ENCODE results near the gene PNPLA7.
"Not testable (repeated sequence)": the region's sequence is repeated elsewhere in the genome, so short reads cannot be mapped to it uniquely, and the experiment has no call there.

PNPLA7 gene

DNA sequence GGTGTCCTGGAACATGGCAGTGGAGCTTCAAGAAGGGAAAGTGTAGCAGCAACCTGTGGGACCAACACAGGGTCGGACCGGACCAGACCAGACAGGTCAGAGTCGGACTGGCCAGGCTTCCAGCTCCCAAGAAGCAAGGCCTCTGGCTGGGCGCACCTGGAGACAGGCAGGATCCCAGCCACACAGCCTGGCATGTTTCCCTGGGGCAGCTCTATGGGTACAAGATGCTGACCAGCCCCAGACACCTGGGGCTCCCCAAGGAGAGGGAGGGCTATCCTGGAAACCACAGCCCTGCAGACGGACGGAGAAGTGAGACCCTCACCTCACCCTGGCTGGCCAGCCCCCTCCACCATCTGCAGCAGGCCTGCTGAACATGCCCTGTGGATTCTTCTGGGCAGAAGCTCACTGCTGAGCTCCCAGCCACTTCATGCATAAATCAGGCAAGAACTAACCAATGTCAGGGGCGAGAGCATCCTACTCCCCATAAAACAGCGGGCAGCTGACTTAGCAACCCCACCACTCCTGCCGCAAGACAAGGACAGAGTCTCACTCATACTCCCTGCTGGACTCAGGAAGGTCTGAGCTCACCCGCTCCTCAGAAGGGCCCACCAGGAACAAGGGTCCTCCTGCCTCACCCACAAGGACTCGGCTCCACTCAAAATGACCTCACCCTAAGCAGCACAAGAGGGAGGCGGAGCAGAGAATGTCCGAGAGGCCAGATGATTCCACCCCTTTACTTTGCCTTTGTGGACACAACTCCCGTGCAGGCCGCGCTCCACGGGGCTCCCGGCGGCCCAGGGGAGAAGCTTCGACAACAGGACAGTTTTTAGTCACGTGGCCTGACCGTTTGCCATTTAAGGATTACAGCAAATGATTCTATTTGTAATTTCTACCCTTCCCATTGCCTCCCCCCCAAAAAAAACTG is 31.4 kb upstream of the PNPLA7 start:
- H3K9me3 ChIP-seq (ENCODE audit: control insufficient read depth, insufficient read depth, low read length), result no peaks in the 10 kb centered on the region
- H3K36me3 ChIP-seq (ENCODE audit: insufficient read depth, low read length), result no peaks in the 10 kb centered on the region; the same call in 1 of the 2 replicates
- no peak overlapping the region for H3K9ac ChIP-seq (ENCODE audit: low read depth, low read length)
- H3K4me1 ChIP-seq (ENCODE audit: insufficient read depth, low read length), result peaks cover 10% of the 10 kb centered on the region

DNA sequence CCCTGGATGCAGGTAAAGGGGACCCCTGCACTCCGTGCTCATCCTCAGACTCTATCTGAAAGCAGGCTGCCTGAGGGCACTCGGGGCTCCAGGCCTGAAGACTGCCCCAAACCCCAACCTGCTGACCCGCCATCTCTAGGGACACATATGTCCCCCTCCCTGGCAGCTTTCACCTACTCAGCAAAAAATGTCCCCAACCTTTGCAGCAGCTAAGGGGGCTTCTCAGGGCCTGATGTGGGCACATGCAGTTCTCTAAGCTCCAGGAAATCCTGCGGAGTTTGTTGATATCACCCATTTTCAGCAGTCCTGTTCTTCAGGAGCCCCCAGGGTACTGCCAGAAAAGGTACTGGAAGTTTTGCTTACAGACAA is 30.7 kb upstream of the PNPLA7 start:
- no peaks in the 10 kb centered on the region for H3K9me3 ChIP-seq (ENCODE audit: control insufficient read depth, insufficient read depth, low read length)
- H3K36me3 ChIP-seq (ENCODE audit: insufficient read depth, low read length), result no peaks in the 10 kb centered on the region; the same call in 1 of the 2 replicates
- H3K4me1 ChIP-seq (ENCODE audit: insufficient read depth, low read length), result peaks cover 10% of the 10 kb centered on the region
- H3K9ac ChIP-seq (ENCODE audit: low read depth, low read length), result no peak overlapping the region

DNA sequence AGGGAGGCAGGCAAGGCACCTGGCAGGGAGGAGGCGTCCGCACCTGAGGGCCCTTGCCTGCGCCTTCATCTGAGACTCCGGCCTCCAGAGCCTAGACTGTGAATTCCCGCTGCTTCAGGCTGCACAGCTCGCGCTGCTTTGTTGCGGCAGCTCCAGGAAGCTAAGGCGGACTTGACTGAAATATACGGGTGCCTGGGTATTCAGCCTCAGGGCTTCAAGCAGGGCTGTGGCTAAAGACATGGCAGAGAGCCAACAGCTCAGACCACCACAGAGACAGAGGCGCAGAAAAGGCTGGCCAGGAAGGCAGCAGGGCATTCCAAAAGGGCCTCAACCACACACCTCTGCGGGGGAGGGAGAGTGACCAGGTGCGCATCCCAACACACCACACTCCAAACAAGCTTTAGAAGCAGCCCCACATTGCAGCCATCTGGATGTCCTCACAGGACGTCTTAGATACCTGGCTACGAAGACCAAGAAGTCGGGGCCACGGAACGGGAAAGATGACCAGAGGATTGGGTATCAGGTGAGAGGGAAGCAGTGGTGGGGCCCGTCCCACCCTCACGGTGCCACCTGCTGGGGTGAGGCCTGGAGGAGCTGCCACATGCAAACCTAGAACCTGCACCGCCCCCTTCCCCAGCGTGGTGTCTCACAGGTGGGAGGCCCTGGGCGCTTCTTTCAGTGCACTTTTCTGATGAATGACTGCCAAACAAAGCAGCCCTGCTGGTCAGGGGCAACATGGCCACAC is 30.2 kb upstream of the PNPLA7 start:
- Histone ChIP-seq H3K4me1 (ENCODE audit: insufficient read depth, low read length) (peaks cover 10% of the 10 kb centered on the region), H3K9ac (ENCODE audit: low read depth, low read length) (no peak overlapping the region), H3K9me3 (ENCODE audit: control insufficient read depth, insufficient read depth, low read length) (no peaks in the 10 kb centered on the region), H3K36me3 (ENCODE audit: insufficient read depth, low read length) (peaks cover 4% of the 10 kb centered on the region)

DNA sequence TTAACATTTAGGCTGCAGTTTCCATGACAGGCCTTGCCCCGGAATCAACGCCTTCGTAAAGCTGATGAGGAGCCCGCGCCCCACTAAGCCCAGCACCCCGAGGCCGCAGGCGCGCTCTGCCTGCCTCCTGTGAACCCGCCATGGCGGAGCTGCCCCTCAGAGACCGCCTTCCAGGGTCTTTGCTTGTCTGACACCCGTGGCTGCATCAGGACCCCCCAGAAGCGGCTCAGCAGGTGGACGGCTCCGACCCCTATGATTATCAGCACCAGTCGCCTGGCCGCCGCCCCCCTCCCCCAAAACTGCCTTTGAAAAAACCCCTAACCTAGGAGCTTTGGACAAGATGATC is 29.0 kb upstream of the PNPLA7 start:
- H3K9ac ChIP-seq (ENCODE audit: low read depth, low read length), result peak overlapping the region; percentile 93; the same call in 1 of the 2 replicates
- H3K9me3 ChIP-seq (ENCODE audit: control insufficient read depth, insufficient read depth, low read length), result no peaks in the 10 kb centered on the region
- H3K4me1 ChIP-seq (ENCODE audit: insufficient read depth, low read length), result peaks cover 10% of the 10 kb centered on the region
- H3K36me3 ChIP-seq (ENCODE audit: insufficient read depth, low read length), result peaks cover 11% of the 10 kb centered on the region

DNA sequence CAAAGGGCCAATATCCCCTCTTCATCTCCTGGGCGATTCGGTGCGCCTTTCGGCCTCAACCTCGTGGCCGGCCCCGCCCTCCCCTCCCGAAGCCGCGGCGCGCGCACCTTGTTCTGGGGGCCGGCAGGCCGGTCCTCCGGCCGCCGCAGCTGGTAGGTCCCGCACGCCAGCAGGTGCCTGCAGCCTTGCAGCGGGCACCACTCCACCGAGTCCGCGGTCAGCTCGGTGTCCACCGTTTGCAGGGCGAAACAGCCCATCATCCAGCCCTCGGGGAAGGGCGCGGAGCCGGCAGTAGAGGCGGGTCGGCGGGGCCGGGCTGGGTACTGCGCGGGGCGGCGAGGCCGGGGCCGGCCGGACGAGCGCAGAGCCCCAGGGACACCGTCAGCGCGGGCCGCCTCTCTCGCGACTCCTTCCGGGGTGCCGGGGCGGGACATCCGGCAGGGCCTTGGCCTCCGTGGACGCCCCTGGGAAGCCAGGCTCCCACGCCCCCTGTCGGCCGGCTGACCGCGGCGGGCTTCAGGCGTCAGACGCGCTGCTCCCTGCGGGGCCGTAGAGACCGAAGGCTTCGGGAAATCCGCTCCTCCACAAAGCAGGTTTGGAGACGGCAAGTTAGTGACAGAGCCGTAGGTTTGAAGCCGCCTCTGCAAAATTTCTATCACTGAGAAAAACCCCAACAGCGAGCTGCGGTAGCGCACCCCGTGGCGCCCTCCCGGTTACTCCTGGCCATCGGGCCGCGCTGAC is 28.5 kb upstream of the PNPLA7 start, which contains the start of gene DPH7:
Gene DPH7 (minus strand): TSS at position 408 of the 741 bp plus-strand sequence. CDS start 148 bp downstream, at position 260.
- Histone ChIP-seq H3K36me3 (ENCODE audit: insufficient read depth, low read length) (peaks cover 15% of the 10 kb centered on the region), H3K9me3 (ENCODE audit: control insufficient read depth, insufficient read depth, low read length) (no peaks in the 10 kb centered on the region), H3K4me1 (ENCODE audit: insufficient read depth, low read length) (peaks cover 10% of the 10 kb centered on the region), H3K9ac (ENCODE audit: low read depth, low read length) (peak within 1 kb of the TSS; percentile 93)

DNA sequence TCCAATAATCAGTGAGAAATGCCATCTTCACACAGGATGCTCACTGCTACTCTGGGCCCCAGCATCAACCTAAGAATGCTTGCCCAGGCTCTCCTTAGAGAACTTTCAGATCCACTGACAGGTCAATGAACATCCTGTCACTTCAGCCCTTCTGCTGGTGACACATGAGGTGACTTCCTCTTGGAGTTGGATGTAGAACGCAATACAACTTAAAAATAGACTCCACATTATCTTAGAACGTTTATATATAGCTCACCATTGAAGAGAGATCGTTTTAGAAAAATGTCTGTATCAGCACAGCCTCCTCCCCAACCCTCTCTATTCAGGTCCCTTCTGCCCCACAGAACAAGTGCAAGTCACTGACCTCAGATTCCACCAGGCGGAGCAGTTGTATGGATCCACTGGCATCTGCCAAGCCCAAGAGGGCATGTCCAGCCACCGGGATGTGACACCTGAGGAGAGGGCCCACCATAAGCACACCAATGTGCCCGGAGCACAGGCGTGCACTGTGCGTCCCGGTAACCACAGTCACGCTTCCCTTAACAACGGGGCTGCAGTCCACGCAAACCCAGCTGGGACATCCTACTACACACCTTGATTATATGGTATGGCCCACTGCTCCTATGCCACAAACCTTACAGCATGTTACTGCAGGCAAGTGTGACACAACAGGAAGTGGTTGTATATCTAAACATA is 25.7 kb upstream of the PNPLA7 start:
- Histone ChIP-seq H3K9me3 (ENCODE audit: control insufficient read depth, insufficient read depth, low read length) (no peaks in the 10 kb centered on the region), H3K4me1 (ENCODE audit: insufficient read depth, low read length) (peaks cover 10% of the 10 kb centered on the region), H3K9ac (ENCODE audit: low read depth, low read length) (no peak overlapping the region), H3K36me3 (ENCODE audit: insufficient read depth, low read length) (peaks cover 22% of the 10 kb centered on the region)

DNA sequence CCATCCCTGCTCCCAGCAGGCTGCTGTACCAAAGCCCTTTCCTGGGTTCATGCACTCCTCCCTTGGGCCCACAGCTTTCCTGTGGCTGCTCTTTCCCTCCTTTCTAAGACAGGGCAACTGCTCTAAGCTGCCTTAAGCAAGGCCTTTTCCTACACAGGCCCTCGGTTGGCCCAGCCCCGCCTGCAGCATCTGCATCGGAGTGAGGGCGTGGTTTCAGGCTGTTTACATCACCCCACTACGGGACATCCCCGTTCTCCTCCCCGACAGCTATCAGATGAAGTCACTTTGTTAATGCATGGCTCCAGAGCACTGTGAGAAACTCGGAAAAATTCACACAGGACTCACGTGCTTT is 25.1 kb upstream of the PNPLA7 start:
- H3K36me3 ChIP-seq (ENCODE audit: insufficient read depth, low read length), result peaks cover 22% of the 10 kb centered on the region
- H3K9me3 ChIP-seq (ENCODE audit: control insufficient read depth, insufficient read depth, low read length), result no peaks in the 10 kb centered on the region
- no peak overlapping the region for H3K9ac ChIP-seq (ENCODE audit: low read depth, low read length)
- peaks cover 7% of the 10 kb centered on the region for H3K4me1 ChIP-seq (ENCODE audit: insufficient read depth, low read length)

DNA sequence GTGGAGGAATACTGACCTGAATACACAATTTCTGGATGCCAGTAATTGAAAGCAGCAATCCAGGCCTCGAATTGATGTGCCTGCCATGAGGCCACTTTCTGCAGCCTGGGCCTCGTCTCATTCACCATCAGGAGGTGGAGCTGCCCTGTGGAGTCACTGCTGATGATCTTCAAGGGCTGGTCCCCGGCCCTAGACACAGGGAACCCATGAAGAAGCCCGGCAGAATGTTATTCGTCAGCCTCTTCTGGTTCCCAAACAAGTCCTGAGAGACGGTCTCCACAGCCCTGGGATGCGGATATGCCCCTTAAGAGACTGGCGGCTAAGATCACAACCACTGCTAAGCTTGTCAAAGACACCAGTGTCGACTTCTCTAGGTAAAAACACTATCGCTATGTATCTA is 24.0 kb upstream of the PNPLA7 start:
- Histone ChIP-seq H3K36me3 (ENCODE audit: insufficient read depth, low read length) (peaks cover 22% of the 10 kb centered on the region), H3K9me3 (ENCODE audit: control insufficient read depth, insufficient read depth, low read length) (no peaks in the 10 kb centered on the region), H3K4me1 (ENCODE audit: insufficient read depth, low read length) (peaks cover 6% of the 10 kb centered on the region), H3K9ac (ENCODE audit: low read depth, low read length) (no peak overlapping the region)

DNA sequence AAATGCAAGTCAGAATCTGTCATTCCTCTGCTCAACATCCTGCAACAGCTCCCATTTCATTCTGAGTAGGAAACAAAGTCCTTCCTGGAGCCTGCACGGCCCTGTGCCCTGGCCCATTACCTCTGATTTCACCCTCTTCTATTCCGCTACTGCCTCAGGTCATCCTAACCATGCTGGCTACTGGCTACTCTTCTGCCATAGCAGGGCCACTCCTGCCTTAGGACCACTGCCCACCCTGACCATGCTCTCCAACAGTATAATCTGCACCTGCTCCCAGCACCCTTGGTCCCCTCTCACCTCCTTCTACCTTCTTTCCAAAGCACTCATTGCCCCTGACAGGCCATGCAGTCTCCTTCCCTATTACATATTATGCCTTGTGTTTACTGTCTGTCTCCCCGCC is 20.4 kb upstream of the PNPLA7 start:
- Histone ChIP-seq H3K4me1 (ENCODE audit: insufficient read depth, low read length) (no peaks in the 10 kb centered on the region), H3K9ac (ENCODE audit: low read depth, low read length) (no peak overlapping the region), H3K36me3 (ENCODE audit: insufficient read depth, low read length) (peaks cover 20% of the 10 kb centered on the region), H3K9me3 (ENCODE audit: control insufficient read depth, insufficient read depth, low read length) (no peaks in the 10 kb centered on the region)

DNA sequence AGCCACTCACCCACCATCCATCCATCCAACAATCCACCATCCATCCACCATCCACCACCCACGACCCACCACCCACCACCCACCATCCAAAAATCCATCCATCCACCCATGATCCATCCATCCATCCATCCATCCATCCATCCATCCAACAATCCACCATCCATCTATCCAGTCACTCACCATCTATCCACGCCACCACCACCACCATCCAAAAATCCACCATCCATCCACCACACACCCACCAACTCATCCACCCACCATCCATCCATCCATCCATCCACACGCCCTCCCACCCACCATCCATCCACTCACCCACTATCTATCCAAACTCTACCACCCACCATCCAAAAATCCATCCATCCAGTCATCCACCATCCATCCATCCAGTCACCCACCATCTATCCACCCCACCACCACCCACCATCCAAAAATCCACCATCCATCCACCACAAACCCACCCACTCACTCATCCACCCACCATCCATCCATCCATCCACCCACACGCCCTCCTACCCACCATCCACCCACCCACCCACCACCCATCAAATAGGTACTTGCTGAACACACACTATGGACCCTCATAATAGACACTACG is 19.5 kb upstream of the PNPLA7 start:
- no peaks in the 10 kb centered on the region for H3K9me3 ChIP-seq (ENCODE audit: control insufficient read depth, insufficient read depth, low read length)
- H3K36me3 ChIP-seq (ENCODE audit: insufficient read depth, low read length), result peaks cover 13% of the 10 kb centered on the region
- no peak overlapping the region for H3K9ac ChIP-seq (ENCODE audit: low read depth, low read length)
- no peaks in the 10 kb centered on the region for H3K4me1 ChIP-seq (ENCODE audit: insufficient read depth, low read length)

DNA sequence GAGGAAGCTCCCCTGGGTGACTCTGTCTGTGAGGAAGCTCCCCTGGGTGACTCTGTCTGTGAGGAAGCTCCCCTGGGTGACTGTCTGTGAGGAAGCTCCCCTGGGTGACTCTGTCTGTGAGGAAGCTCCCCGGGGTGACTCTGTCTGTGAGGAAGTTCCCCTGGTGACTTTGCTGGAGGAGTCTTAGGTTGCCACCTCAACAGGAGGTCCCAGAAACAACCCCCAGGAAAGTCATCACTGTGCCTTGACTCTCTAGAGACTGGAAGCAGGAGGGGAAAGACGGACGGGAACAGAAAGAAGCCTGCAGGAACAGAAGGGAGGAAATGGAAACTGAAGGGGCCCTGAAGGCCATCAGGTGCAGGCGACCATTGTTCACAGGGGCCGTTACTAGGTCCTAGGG is 18.2 kb upstream of the PNPLA7 start:
- not testable (repeated sequence) for H3K9ac ChIP-seq (ENCODE audit: low read depth, low read length); H3K4me1 ChIP-seq (ENCODE audit: insufficient read depth, low read length); H3K36me3 ChIP-seq (ENCODE audit: insufficient read depth, low read length); H3K9me3 ChIP-seq (ENCODE audit: control insufficient read depth, insufficient read depth, low read length)

DNA sequence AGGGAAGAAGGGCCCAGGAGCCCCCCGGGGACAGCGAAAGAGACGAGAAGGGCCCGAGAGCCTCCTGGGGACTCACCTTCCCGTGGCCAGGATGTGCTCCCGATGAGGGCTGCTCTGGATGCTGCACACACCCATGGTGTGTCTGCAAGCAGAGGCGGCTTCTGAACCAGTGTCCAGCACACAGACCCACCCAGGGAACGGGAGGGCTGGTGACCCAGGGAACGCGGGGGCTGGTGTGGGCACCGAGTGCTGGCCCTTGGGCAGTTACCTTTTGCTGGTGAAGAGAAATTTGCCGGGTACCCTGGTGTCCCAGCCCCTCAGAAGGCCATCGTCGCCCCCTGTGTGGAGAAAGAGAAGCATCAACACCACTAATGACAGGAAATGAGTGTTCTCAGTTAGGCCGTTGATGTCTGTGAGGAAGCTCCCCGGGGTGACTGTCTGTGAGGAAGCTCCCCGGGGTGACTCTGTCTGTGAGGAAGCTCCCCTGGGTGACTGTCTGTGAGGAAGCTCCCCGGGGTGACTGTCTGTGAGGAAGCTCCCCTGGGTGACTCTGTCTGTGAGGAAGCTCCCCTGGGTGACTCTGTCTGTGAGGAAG is 14.7 kb upstream of the PNPLA7 start:
- Histone ChIP-seq H3K36me3 (ENCODE audit: insufficient read depth, low read length) (no peaks in the 10 kb centered on the region; the same call in 1 of the 2 replicates), H3K9ac (ENCODE audit: low read depth, low read length) (no peak overlapping the region), H3K4me1 (ENCODE audit: insufficient read depth, low read length) (no peaks in the 10 kb centered on the region), H3K9me3 (ENCODE audit: control insufficient read depth, insufficient read depth, low read length) (no peaks in the 10 kb centered on the region)

DNA sequence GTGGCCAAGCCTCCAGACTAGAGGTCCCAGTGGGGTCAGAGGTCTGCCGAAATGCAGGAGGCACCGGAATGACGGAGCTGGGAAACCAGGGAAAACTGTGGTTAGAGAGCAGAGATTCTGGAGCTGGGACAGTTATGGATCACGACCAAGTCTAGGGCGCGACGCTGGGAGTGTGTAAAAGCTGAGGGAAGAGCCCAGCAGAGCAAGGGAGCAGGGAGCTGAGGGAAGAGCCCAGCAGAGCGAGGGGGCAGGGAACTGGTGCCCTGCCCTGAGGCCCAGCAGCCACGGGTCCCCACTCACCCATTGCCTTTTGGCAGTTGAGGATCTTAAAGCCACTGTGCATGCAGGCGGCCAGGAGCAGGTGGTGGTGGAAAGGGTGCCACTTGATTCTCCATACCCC is 13.9 kb upstream of the PNPLA7 start:
- H3K4me1 ChIP-seq (ENCODE audit: insufficient read depth, low read length), result no peaks in the 10 kb centered on the region
- H3K9ac ChIP-seq (ENCODE audit: low read depth, low read length), result no peak overlapping the region
- no peaks in the 10 kb centered on the region for H3K9me3 ChIP-seq (ENCODE audit: control insufficient read depth, insufficient read depth, low read length)
- H3K36me3 ChIP-seq (ENCODE audit: insufficient read depth, low read length), result no peaks in the 10 kb centered on the region; the same call in 1 of the 2 replicates

Measured in ES-I3 (cell line).